Calu3 (cell line): ENCODE data around the gene AUH. TPM values are rescaled to one million over a fixed set of nuclear protein-coding genes. Genes with fewer than 3 reads are reported as not detected.

ENCODE experiments used
- BruUV-seq: library from RNA; stranded (reverse); fragments of 400-500 nt; replicated peaks from 2 replicates; lab custom pipeline; 2021; lab: Mats Ljungman, UMichigan
- CTCF ChIA-PET: fragments of 300-600 bp; sonication (Branson Sonifier 250); formaldehyde crosslinking; loops from one replicate; lab custom pipeline; 2022; ENCODE audit warnings: antibody characterized with exemption; lab: Charles Lee
- DNase-seq: peaks from one replicate; pipeline ENCODE4 v3.0.0; 2022
- H3K27ac Mint-ChIP-seq: one replicate; pipeline ENCODE4 v1.8.0; 2022; ENCODE audit warnings: mixed read lengths; ENCODE audit not compliant: unreplicated experiment
- H3K27me3 Mint-ChIP-seq: one replicate; pipeline ENCODE4 v1.8.0; 2022; ENCODE audit warnings: mixed read lengths; ENCODE audit not compliant: unreplicated experiment
- H3K36me3 Mint-ChIP-seq: one replicate; pipeline ENCODE4 v1.8.0; 2022; ENCODE audit warnings: mild to moderate bottlenecking, moderate library complexity, mixed read lengths; ENCODE audit not compliant: insufficient read depth, unreplicated experiment
- H3K4me1 Mint-ChIP-seq: one replicate; pipeline ENCODE4 v1.8.0; 2022; ENCODE audit warnings: mild to moderate bottlenecking, low read depth, mixed read lengths; ENCODE audit not compliant: unreplicated experiment
- H3K4me3 Mint-ChIP-seq: one replicate; pipeline ENCODE4 v1.8.0; 2022; ENCODE audit warnings: mild to moderate bottlenecking, low read depth, moderate library complexity, mixed read lengths; ENCODE audit not compliant: unreplicated experiment
- H3K9me3 Mint-ChIP-seq: one replicate; pipeline ENCODE4 v1.8.0; 2022; ENCODE audit warnings: low read depth, mixed read lengths; ENCODE audit not compliant: unreplicated experiment
- intact Hi-C: fragments of 100-400 bp; cut with micrococcal nuclease; formaldehyde crosslinking; loops from one replicate; pipeline ENCODE4 v1.10.0; 2022; ENCODE audit not compliant: unreplicated experiment
- total RNA-seq: library from RNA; stranded (reverse); gene quantifications from 2 replicates; pipeline ENCODE4 v1.2.3, GENCODE V29; 2022
- TF ChIP-seq, protein P1 (sequence below): fragments of 200-600 bp; IDR thresholded peaks from one replicate; pipeline ENCODE4 v1.8.0; 2022; ENCODE audit warnings: antibody characterized with exemption; ENCODE audit not compliant: unreplicated experiment

Gene AUH
- total RNA-seq, 1 experiment from 2014 or later = 13.4 TPM

DNA sequence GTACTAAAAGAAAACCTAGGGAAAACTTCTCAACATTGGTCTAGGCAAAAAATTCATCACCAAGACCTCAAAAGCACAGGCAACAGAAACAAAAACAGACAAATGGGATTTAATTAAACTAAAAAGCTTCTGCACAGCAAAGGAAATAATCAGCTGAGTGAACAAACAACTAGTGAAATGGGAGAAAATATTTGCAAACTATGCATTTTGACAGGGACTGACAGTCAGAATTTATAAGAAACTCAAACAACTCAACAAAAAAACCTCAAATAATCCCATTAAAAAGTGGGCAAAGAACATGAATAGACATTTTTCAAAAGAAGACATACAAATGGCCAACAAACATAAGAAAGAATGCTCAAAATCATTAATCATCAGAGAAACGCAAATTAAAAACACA lies 189.4 kb downstream of the AUH start:
- TF ChIP-seq, protein P1, sequence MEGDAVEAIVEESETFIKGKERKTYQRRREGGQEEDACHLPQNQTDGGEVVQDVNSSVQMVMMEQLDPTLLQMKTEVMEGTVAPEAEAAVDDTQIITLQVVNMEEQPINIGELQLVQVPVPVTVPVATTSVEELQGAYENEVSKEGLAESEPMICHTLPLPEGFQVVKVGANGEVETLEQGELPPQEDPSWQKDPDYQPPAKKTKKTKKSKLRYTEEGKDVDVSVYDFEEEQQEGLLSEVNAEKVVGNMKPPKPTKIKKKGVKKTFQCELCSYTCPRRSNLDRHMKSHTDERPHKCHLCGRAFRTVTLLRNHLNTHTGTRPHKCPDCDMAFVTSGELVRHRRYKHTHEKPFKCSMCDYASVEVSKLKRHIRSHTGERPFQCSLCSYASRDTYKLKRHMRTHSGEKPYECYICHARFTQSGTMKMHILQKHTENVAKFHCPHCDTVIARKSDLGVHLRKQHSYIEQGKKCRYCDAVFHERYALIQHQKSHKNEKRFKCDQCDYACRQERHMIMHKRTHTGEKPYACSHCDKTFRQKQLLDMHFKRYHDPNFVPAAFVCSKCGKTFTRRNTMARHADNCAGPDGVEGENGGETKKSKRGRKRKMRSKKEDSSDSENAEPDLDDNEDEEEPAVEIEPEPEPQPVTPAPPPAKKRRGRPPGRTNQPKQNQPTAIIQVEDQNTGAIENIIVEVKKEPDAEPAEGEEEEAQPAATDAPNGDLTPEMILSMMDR = no peak
- no peaks in the 10 kb centered on the region for H3K27me3 Mint-ChIP-seq
- BruUV-seq = no TSS peak
- no peaks in the 10 kb centered on the region for H3K9me3 Mint-ChIP-seq
- peaks cover 8% of the 10 kb centered on the region for H3K4me1 Mint-ChIP-seq
- intact Hi-C loops = no loop called here
- H3K4me3 Mint-ChIP-seq = no peak overlapping the region
- CTCF ChIA-PET = no interaction called here
- no peak overlapping the region for H3K27ac Mint-ChIP-seq
- no peak for DNase-seq
- no peaks in the 10 kb centered on the region for H3K36me3 Mint-ChIP-seq

DNA sequence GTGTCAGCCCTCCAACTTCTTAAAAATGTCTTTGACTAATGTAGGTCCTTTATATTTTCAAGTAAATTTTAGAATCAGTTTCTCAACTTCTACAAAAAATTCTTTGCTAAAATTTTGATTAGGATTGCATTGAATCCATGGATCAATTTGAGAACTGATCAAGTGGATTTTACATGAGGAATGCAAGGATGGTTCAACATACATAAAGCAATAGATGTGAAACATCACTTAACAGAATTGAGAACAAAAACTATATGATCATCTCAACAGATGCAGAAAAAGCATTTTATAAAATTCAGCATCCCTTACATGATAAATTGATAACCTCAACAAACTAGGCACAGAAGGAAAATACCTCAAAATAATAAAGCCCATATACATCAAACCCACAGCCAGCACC lies 190.8 kb downstream of the AUH start:
- TF ChIP-seq, protein P1 = no peak
- no TSS peak for BruUV-seq

DNA sequence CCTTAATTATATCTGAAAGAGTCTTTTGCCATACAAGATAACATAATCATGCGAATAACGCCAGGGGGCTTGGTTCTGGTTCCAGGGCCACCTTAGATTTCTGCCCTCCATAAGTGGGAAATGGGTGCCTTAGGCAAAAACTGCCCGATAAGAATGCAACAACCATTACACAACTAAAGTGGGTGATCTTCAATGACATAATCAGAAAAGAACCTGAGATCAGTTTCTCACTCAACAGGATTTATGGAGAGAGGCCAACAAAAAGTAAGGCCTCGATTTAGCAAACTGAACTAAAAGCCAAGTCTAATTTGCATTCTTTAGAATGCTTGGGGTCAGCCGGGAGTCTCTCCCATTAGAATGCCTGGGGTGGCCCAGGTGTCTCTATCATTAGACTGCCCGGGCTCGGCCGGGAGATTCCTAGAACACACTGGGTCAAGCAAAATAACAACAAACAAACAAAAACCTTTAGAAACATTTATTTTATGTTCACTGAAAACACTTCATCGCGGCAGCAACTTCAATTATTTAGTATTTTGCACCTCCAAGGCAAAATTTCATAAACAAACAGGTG lies 194.8 kb downstream of the AUH start:
- TF ChIP-seq, protein P1 = no peak
- no peak for DNase-seq
- no TSS peak for BruUV-seq
- Mint-ChIP-seq H3K36me3 (peaks cover 4% of the 10 kb centered on the region), H3K27ac (no peak overlapping the region), H3K9me3 (no peaks in the 10 kb centered on the region), H3K4me1 (peaks cover 17% of the 10 kb centered on the region), H3K27me3 (no peaks in the 10 kb centered on the region), H3K4me3 (no peak overlapping the region)
- intact Hi-C loops = no loop called here
- CTCF ChIA-PET = no interaction called here

More for the DNA sequence above, 190.8 kb downstream of the AUH start:
- H3K9me3 Mint-ChIP-seq = no peaks in the 10 kb centered on the region
- intact Hi-C loops = no loop called here
- CTCF ChIA-PET = no interaction called here
- no peak overlapping the region for H3K4me3 Mint-ChIP-seq
- H3K27ac Mint-ChIP-seq = no peak overlapping the region
- no peak for DNase-seq
- H3K27me3 Mint-ChIP-seq = no peaks in the 10 kb centered on the region
- peaks cover 8% of the 10 kb centered on the region for H3K4me1 Mint-ChIP-seq
- no peaks in the 10 kb centered on the region for H3K36me3 Mint-ChIP-seq

DNA sequence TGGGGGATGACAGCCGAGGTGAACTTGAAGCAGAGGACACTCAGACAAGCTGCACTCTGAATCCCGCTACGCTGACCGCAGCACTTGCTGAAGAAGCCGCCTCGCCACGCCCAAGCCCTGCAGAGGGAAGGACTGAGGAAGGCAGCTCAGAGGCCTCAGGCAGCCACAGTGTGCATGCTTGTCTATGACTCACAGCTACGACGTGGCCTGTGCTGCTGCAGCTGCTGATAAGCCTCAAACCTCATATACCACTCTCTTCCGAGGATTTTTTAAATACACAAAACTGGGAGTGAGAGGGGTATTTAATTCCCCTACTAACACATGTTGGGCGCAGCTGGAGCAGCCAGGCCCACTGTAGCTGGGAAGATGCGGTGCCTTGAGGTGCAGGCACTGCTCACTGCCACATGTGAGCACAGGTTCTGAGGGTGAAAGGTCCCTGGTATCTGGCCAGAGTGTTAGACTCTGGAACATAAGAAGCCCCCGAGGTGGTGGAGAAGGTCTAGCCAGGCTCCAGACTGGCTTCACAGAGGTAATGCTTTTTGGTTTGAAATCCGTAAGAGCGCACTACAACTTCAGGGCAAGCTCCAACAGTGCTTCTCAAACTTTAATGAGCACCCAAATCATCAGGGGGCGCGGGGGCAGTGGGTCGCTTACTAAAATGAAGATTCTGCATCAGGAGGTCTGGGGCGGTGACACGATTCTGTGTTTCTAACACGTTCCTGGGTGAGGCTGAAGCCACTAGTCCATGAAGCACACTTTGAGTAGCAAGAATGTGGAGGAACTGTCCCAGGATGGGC lies 196.8 kb downstream of the AUH start:
- intact Hi-C loops = loop anchor here (1.0 to 2.0 kb wide), 2 partner anchors 17 to 32 kb away; no protein-coding TSS in a partner anchor
- H3K27me3 Mint-ChIP-seq = no peaks in the 10 kb centered on the region
- H3K4me1 Mint-ChIP-seq = peaks cover 17% of the 10 kb centered on the region
- BruUV-seq = no TSS peak
- H3K27ac Mint-ChIP-seq = no peak overlapping the region
- CTCF ChIA-PET = interaction anchor here (0.6 to 1.5 kb wide), 4 partner anchors 13 to 75 kb away, joined by 3 to 4 read pairs (median 4); no protein-coding TSS in a partner anchor
- H3K9me3 Mint-ChIP-seq = no peaks in the 10 kb centered on the region
- H3K36me3 Mint-ChIP-seq = peaks cover 4% of the 10 kb centered on the region
- no peak overlapping the region for H3K4me3 Mint-ChIP-seq
- DNase-seq = peak; percentile 71
- TF ChIP-seq, protein P1 = no peak

Other genes starting within 250 kb of the AUH start
- gene NFIL3, start 61.9 kb upstream of the AUH start, total RNA-seq = 12.4 and 13.3 TPM in 2 replicates